WTC11 (cell line): ENCODE data around the gene PTGER3. TPM values are rescaled to one million over a fixed set of nuclear protein-coding genes. Genes with fewer than 3 reads are reported as not detected.

Experiments
- ATAC-seq: fragments of 200-7000 bp; cut with Tn5 transposase; 2 replicates; pipeline ENCODE4 v1.10.0; 2021; ENCODE audit warnings: mild to moderate bottlenecking, moderate library complexity
- CTCF ChIA-PET: fragments of 300-600 bp; sonication (Branson Sonifier 250); formaldehyde crosslinking; loops from one replicate; lab custom pipeline; 2021; ENCODE audit warnings: antibody characterized with exemption; lab: Charles Lee
- POLR2A ChIA-PET: fragments of 350-600 bp; sonication (Branson Sonifier 250); formaldehyde crosslinking; loops from one replicate; lab custom pipeline; 2021; ENCODE audit warnings: antibody characterized with exemption; lab: Charles Lee
- DNase-seq: peaks from one replicate; pipeline ENCODE4 v3.0.0; 2021; ENCODE audit warnings: low spot score
- H3K27ac Mint-ChIP-seq: 2 replicates; pipeline ENCODE4 v1.8.0; 2021; ENCODE audit warnings: mixed read lengths
- H3K27me3 Mint-ChIP-seq: 2 replicates; pipeline ENCODE4 v1.8.0; 2021; ENCODE audit warnings: low read depth, mild to moderate bottlenecking, moderate library complexity, mixed read lengths
- H3K36me3 Mint-ChIP-seq: 2 replicates; pipeline ENCODE4 v1.8.0; 2021; ENCODE audit warnings: mixed read lengths
- H3K4me1 Mint-ChIP-seq: 2 replicates; pipeline ENCODE4 v1.8.0; 2022; ENCODE audit warnings: mixed read lengths
- H3K4me3 Mint-ChIP-seq: 2 replicates; pipeline ENCODE4 v1.8.0; 2021; ENCODE audit warnings: mild to moderate bottlenecking, moderate library complexity, mixed read lengths
- H3K9me3 Mint-ChIP-seq: 2 replicates; pipeline ENCODE4 v1.8.0; 2021; ENCODE audit warnings: mixed read lengths
- ATF3 ChIP-seq: sonication (generic); formaldehyde crosslinking; conservative IDR thresholded peaks from 2 replicates; pipeline ENCODE4 v1.8.1; 2022; ENCODE audit warnings: mild to moderate bottlenecking, missing genetic modification reagents
- ATF6 ChIP-seq: sonication (generic); formaldehyde crosslinking; IDR thresholded peaks from 2 replicates; pipeline ENCODE4 v1.8.1; 2023; ENCODE audit warnings: mild to moderate bottlenecking, missing genetic modification reagents
- ELF4 ChIP-seq: sonication (generic); formaldehyde crosslinking; IDR thresholded peaks from 2 replicates; pipeline ENCODE4 v1.8.1; 2022; ENCODE audit warnings: low read depth, mild to moderate bottlenecking, moderate library complexity, missing genetic modification reagents
- ERG ChIP-seq: fragments of 250-450 bp; sonication (Bioruptor Pico); IDR thresholded peaks from 2 replicates; pipeline ENCODE4 v1.8.0; 2021; ENCODE audit warnings: mild to moderate bottlenecking
- ESRRA ChIP-seq: sonication (generic); formaldehyde crosslinking; IDR thresholded peaks from 2 replicates; pipeline ENCODE4 v1.8.1; 2022; ENCODE audit warnings: mild to moderate bottlenecking, missing genetic modification reagents, borderline replicate concordance
- FOXP1 ChIP-seq: sonication (generic); formaldehyde crosslinking; IDR thresholded peaks from 2 replicates; pipeline ENCODE4 v1.8.0; 2022; ENCODE audit warnings: missing genetic modification reagents, mild to moderate bottlenecking, moderate library complexity, borderline replicate concordance
- FOXP4 ChIP-seq: sonication (generic); formaldehyde crosslinking; IDR thresholded peaks from 2 replicates; pipeline ENCODE4 v1.8.0; 2022; ENCODE audit warnings: mild to moderate bottlenecking, missing genetic modification reagents
- HMGXB4 ChIP-seq: sonication (generic); formaldehyde crosslinking; IDR thresholded peaks from 2 replicates; pipeline ENCODE4 v1.8.1; 2023; ENCODE audit warnings: mild to moderate bottlenecking, moderate library complexity, missing genetic modification reagents
- IRF2 ChIP-seq: sonication (generic); formaldehyde crosslinking; IDR thresholded peaks from 2 replicates; pipeline ENCODE4 v1.8.0; 2022; ENCODE audit warnings: low read depth, missing genetic modification reagents, borderline replicate concordance
- MYBL2 ChIP-seq: sonication (generic); formaldehyde crosslinking; IDR thresholded peaks from 2 replicates; pipeline ENCODE4 v1.8.1; 2023; ENCODE audit warnings: mild to moderate bottlenecking, moderate library complexity, missing genetic modification reagents
- NR2C2 ChIP-seq: sonication (generic); formaldehyde crosslinking; IDR thresholded peaks from 2 replicates; pipeline ENCODE4 v1.8.0; 2022; ENCODE audit warnings: mild to moderate bottlenecking, missing genetic modification reagents
- NR3C1 ChIP-seq: sonication (generic); formaldehyde crosslinking; conservative IDR thresholded peaks from 2 replicates; pipeline ENCODE4 v1.8.1; 2023; ENCODE audit warnings: low read depth, mild to moderate bottlenecking, missing genetic modification reagents
- OVOL2 ChIP-seq: fragments of 250-450 bp; sonication (Bioruptor Pico); IDR thresholded peaks from 2 replicates; pipeline ENCODE4 v1.9.0; 2021; ENCODE audit warnings: mild to moderate bottlenecking, borderline replicate concordance
- TCF7 ChIP-seq: sonication (generic); formaldehyde crosslinking; IDR thresholded peaks from 2 replicates; pipeline ENCODE4 v1.8.0; 2022; ENCODE audit warnings: mild to moderate bottlenecking, low read depth, missing genetic modification reagents, moderate library complexity
- ZNF219 ChIP-seq: sonication (generic); formaldehyde crosslinking; IDR thresholded peaks from 2 replicates; pipeline ENCODE4 v1.8.0; 2023; ENCODE audit warnings: missing genetic modification reagents, mild to moderate bottlenecking, borderline replicate concordance
- ZNF232 ChIP-seq: sonication (generic); formaldehyde crosslinking; IDR thresholded peaks from 2 replicates; pipeline ENCODE4 v1.8.0; 2022; ENCODE audit warnings: mild to moderate bottlenecking, missing genetic modification reagents
- ZNF396 ChIP-seq: fragments of 250-450 bp; sonication (Bioruptor Pico); IDR thresholded peaks from 2 replicates; pipeline ENCODE4 v1.8.0; 2021; ENCODE audit warnings: mild to moderate bottlenecking, moderate library complexity, borderline replicate concordance
- total RNA-seq: library from RNA; stranded (reverse); gene quantifications from 3 replicates; pipeline ENCODE4 v1.2.3, GENCODE V29; 2021
- TF ChIP-seq, protein P1 (sequence below): sonication (generic); formaldehyde crosslinking; IDR thresholded peaks from 2 replicates; pipeline ENCODE4 v1.8.0; 2023; ENCODE audit warnings: mild to moderate bottlenecking, missing genetic modification reagents
- TF ChIP-seq, protein P2 (sequence below): sonication (generic); formaldehyde crosslinking; IDR thresholded peaks from 2 replicates; pipeline ENCODE4 v1.8.0; 2022; ENCODE audit warnings: mild to moderate bottlenecking, missing genetic modification reagents
- TF ChIP-seq, protein P3 (sequence below): sonication (generic); formaldehyde crosslinking; IDR thresholded peaks from 2 replicates; pipeline ENCODE4 v1.8.1; 2022; ENCODE audit warnings: missing genetic modification reagents, borderline replicate concordance

PTGER3 gene
- total RNA-seq, 1 experiment from 2014 or later: 0.50 TPM

- TF ChIP-seq ELF4 (CRISPR knock-in tag) (peak; percentile 56; the same call in 1 of the 2 replicates), ZNF219 (0 out of 2 replicates have a peak, but pooled peaks have one; percentile 71), OVOL2 (CRISPR knock-in tag) (no peak), TCF7 (CRISPR knock-in tag) (peak; percentile 85; the same call in 1 of the 2 replicates), FOXP4 (CRISPR knock-in tag) (peak; percentile 25; the same call in 1 of the 2 replicates), ZNF232 (CRISPR knock-in tag) (peak; percentile 19; the same call in 1 of the 2 replicates), ESRRA (CRISPR knock-in tag) (0 out of 2 replicates have a peak, but pooled peaks have one; percentile 52), NR2C2 (CRISPR knock-in tag) (no peak), FOXP1 (CRISPR knock-in tag) (peak; percentile 79), HMGXB4 (CRISPR knock-in tag) (0 out of 2 replicates have a peak, but pooled peaks have one; percentile 39)
- TF ChIP-seq, protein P1, sequence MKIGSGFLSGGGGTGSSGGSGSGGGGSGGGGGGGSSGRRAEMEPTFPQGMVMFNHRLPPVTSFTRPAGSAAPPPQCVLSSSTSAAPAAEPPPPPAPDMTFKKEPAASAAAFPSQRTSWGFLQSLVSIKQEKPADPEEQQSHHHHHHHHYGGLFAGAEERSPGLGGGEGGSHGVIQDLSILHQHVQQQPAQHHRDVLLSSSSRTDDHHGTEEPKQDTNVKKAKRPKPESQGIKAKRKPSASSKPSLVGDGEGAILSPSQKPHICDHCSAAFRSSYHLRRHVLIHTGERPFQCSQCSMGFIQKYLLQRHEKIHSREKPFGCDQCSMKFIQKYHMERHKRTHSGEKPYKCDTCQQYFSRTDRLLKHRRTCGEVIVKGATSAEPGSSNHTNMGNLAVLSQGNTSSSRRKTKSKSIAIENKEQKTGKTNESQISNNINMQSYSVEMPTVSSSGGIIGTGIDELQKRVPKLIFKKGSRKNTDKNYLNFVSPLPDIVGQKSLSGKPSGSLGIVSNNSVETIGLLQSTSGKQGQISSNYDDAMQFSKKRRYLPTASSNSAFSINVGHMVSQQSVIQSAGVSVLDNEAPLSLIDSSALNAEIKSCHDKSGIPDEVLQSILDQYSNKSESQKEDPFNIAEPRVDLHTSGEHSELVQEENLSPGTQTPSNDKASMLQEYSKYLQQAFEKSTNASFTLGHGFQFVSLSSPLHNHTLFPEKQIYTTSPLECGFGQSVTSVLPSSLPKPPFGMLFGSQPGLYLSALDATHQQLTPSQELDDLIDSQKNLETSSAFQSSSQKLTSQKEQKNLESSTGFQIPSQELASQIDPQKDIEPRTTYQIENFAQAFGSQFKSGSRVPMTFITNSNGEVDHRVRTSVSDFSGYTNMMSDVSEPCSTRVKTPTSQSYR (CRISPR knock-in tag): 0 out of 2 replicates have a peak, but pooled peaks have one; percentile 41
- TF ChIP-seq, protein P2, sequence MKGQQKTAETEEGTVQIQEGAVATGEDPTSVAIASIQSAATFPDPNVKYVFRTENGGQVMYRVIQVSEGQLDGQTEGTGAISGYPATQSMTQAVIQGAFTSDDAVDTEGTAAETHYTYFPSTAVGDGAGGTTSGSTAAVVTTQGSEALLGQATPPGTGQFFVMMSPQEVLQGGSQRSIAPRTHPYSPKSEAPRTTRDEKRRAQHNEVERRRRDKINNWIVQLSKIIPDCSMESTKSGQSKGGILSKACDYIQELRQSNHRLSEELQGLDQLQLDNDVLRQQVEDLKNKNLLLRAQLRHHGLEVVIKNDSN: no peak
- TF ChIP-seq, all 79 proteins: peak for 20
Observed at GRCh38 chr1:71046891-71047634, 553 bp downstream of the PTGER3 start (continued).

GRCh38 chr1:71045463-71046028 is 2.1 kb downstream of the PTGER3 start:
- no peaks in the 10 kb centered on the region for H3K36me3 Mint-ChIP-seq
- no peaks in the 10 kb centered on the region for H3K9me3 Mint-ChIP-seq
- no peak overlapping the region for H3K4me3 Mint-ChIP-seq
- no peak for TF ChIP-seq IRF2 (CRISPR knock-in tag)
- TF ChIP-seq MYBL2 (CRISPR knock-in tag): no peak
- no peak for TF ChIP-seq ZNF396 (CRISPR knock-in tag)
- TF ChIP-seq ATF6 (CRISPR knock-in tag): no peak
- TF ChIP-seq, protein P3, sequence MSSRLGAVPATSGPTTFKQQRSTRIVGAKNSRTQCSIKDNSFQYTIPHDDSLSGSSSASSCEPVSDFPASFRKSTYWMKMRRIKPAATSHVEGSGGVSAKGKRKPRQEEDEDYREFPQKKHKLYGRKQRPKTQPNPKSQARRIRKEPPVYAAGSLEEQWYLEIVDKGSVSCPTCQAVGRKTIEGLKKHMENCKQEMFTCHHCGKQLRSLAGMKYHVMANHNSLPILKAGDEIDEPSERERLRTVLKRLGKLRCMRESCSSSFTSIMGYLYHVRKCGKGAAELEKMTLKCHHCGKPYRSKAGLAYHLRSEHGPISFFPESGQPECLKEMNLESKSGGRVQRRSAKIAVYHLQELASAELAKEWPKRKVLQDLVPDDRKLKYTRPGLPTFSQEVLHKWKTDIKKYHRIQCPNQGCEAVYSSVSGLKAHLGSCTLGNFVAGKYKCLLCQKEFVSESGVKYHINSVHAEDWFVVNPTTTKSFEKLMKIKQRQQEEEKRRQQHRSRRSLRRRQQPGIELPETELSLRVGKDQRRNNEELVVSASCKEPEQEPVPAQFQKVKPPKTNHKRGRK (CRISPR knock-in tag): no peak
- TF ChIP-seq NR3C1: no peak
- no peak for TF ChIP-seq ERG (CRISPR knock-in tag)
- no peak for TF ChIP-seq ATF3 (CRISPR knock-in tag)
- peaks cover 9% of the 10 kb centered on the region; the same call in 1 of the 2 replicates for H3K4me1 Mint-ChIP-seq
- H3K27me3 Mint-ChIP-seq: peaks cover 43% of the 10 kb centered on the region
- no peak for DNase-seq
- ATAC-seq: no peak
- CTCF ChIA-PET: interaction anchor here (1.0 kb wide), 1 partner anchor 14 kb away, joined by 3 read pairs; no protein-coding TSS in a partner anchor
- H3K27ac Mint-ChIP-seq: no peak overlapping the region
- POLR2A ChIA-PET: interaction anchor here (0.5 kb wide), 1 partner anchor 9 kb away, joined by 3 read pairs; no protein-coding TSS in a partner anchor
